HG03025 (cell line): ENCODE measurements around the gene B3GNT8.
"Not testable (repeated sequence)": the region's sequence is repeated elsewhere in the genome, so short reads cannot be mapped to it uniquely, and the experiment has no call there.

ENCODE experiments used
- ATAC-seq: cut with Tn5 transposase; IDR thresholded peaks from one replicate; pipeline ENCODE4 v1.9.1; 2021; ENCODE audit warnings: mild to moderate bottlenecking, moderate library complexity; ENCODE audit not compliant: unreplicated experiment, low FRiP score

Gene B3GNT8

DNA sequence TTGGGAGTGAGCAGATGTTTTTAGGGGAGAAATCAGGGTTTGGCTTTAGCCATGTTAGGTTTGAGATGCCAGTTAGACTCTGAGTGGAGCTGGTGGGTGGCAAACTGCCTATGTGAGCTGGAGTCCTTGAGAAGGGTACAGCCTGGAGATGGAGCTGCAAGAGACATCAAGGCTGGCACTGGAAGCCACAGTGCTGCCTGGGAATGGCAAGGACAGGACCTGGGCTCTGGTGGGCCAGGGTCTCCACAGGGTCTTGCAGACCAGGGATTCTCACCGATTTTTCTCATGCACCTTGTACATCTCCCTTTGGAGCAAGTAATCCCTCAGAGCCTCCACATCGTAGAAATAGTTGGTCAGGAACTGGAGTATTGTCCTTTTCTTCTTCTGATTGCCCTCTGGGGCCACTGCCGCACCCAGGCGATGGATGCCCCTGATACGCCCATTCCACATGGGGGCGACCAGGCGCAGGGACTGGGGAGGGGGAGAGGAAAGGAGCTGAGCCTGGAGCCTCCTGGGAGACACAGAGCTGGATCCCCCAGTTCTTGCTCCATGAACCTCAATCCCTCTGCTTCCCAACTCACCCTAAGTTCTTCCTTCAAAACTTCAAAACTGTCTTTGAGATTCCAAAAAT lies 10.9 kb upstream of the B3GNT8 start:
- ATAC-seq, result no peak

DNA sequence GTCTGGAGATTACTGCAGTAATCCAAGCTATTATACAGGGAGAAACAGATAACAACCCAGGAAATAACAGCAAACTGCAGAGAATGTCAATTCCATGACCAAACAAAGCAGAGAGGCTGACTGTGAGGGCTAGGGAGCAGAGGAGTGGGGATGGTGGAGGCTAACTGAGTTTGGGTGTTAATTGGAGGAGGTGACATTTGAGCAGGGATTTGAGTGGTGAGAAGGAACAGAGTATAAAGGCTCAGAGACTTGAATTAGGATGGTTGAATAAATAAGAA lies 9.4 kb upstream of the B3GNT8 start:
- ATAC-seq, result no peak

DNA sequence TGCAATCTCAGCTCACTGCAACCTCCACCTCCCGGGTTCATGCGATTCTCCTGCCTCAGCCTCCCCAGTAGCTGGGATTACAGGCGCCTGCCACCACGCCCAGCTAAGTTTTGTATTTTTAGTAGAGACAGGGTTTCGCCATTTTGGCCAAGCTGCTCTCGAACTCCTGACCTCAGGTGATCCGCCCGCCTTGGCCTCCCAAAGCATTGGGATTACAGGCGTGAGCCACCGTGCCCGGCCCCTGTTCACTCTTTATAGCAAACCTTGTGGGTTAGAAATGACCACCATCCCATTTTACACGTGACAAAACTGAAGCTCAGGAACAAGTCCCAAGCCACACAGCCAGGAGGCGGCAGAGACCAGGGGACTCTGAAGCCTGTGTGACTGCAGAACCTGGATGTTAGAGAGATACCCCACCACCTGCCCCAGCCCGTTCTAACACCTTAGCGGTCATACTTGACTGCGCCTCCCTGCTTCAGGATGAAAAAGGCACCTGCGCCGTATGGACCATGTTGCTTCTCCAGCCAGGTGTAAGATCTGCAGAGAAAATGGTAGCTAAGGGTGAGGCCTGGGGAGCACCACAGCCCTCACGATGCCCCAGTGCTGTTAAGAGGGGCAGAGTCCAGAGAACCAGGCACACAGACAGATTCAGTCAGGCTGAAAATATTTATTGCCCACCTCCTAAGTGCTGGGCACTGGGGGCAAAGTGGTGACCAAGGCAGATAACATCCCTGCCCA lies 8.9 kb upstream of the B3GNT8 start:
- ATAC-seq, result no peak

DNA sequence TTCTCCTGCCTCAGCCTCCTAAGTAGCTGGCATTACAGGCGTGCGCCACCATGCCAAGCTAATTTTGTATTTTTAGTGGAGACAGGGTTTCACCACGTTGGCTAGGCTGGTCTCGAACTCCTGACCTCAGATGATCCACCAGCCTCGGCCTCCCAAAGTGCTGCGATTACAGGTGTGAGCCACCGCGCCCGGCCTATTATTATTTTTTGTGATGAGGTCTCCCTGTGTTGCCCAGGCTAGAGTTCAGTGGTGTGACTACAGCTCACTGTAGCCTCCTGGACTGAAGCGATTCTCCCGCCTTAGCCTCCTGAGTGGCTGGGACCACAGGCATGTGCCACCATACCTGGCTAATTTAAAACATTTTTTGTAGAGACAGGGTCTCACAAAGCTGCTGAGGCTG lies 8.2 kb upstream of the B3GNT8 start:
- not testable (repeated sequence) for ATAC-seq

DNA sequence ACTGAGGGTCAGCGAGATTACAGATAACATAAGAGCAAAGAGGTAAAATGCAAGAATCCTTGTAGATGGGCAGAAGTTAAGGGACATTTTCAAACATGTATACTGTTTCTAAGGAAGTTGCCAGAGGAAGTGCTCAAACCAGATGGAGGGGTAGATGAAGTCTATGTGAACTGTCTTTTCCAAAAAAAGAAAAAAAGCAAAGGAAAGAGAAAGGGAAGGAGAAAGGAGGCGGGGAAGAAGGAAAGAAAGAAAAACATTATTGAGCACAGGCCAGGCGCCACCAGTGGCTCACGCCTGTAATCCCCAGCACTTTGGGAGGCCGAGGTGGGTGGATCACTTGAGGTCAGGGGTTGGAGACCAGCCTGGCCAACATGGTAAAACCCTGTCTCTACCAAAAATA lies 7.3 kb upstream of the B3GNT8 start:
- no peak for ATAC-seq

DNA sequence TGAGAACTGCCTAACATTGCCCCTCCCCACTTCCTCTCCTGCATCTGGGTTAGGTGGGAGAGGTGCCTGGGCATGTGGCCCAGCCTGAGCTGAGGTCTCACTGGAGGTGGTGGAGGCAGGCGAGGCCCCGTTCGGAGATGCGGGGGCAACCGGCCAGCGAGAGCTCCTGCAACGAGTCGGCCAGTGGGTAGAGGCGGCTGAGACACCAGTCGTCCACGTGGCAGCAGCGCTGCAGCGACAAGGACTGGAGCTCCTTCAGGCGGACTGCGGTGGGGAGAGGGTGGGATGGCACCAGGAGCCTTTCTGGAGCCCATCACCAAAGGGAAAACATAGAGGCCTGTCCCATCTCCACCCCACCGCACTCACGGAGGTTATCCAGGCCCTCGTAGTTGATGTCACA lies 6.0 kb upstream of the B3GNT8 start:
- no peak for ATAC-seq

DNA sequence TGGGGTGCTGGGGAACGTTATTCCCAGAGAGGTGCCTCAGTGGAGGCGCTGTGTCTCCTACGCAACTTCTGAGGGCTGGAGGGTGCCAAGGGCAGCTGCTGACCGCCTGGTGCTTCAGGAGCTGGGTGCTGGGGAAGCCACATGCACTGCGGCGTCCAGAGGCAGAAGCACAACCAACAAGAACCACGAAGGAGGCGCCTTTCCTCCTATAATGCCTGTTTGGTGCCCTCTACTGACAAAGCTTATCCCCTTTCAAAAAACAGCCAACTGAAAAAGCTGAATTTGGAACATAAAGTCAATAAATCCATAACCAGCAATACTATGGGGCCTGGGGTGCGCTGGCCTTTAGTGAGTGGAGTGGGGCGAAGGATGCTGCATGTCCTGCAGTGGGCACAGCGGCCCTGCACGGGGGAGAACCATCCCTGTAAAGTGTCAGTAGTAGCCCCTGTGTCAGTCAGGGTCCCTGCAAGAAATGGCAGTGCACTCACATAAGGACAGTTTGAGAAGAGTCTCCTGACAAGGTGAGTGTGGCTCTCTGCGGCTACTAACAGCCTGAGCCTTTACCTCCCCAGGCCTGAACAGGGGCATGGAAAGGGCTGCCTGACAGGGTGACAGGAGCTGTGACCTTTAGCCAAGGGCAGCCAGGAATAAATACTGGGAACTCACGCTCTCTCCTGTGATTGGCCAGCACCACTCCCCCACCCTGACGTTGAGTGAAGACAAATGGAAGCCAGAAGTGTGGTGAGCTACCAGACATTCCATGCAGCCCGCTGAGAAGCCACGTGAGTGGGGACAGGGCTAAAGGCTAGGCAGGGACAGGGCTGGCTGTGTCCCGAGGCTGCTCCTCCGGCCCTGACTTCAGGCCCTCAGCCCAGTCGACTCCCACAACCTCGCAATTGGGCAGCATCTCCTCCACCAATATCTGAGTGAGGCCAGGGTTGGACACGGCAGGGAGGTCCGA lies 4.5 kb upstream of the B3GNT8 start:
- no peak for ATAC-seq

DNA sequence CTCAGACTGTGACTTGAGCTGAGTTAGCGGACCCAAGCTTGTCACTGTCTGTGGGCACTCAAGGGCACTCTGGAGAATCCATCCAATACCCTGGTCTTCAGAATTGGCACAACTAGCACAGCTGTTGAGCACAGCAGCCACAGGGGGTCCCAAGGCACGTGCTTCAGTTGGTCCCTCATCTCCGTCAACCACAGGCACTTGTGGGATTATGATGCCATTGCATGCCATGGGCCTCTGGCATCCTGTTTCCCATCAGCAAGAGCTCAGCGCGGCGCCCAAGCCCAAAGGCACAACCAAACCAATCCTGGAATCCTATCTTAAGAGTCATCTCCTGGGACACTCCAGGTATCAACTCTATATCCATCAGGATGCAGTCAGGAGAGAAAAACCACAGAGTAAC lies 3.7 kb upstream of the B3GNT8 start:
- ATAC-seq, result no peak

DNA sequence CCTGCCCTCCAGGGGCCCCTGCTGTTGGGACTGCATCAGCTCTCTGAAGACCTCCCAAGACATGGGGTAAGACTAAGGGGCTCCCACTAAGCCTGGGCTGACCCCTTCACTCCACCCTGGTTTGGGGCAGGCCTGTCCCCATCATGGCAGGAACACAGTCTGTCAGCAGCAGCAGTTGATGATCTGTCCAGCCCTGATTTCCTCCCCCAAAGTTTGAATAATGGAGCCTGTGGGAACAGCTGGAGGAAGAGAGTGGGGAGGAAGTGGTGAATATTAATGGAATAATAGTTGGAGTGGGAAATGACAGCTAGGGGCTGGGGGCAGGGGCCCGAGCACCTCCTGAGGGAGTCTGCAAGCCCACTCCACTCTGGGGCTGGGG lies 1.3 kb upstream of the B3GNT8 start:
- ATAC-seq, result no peak

DNA sequence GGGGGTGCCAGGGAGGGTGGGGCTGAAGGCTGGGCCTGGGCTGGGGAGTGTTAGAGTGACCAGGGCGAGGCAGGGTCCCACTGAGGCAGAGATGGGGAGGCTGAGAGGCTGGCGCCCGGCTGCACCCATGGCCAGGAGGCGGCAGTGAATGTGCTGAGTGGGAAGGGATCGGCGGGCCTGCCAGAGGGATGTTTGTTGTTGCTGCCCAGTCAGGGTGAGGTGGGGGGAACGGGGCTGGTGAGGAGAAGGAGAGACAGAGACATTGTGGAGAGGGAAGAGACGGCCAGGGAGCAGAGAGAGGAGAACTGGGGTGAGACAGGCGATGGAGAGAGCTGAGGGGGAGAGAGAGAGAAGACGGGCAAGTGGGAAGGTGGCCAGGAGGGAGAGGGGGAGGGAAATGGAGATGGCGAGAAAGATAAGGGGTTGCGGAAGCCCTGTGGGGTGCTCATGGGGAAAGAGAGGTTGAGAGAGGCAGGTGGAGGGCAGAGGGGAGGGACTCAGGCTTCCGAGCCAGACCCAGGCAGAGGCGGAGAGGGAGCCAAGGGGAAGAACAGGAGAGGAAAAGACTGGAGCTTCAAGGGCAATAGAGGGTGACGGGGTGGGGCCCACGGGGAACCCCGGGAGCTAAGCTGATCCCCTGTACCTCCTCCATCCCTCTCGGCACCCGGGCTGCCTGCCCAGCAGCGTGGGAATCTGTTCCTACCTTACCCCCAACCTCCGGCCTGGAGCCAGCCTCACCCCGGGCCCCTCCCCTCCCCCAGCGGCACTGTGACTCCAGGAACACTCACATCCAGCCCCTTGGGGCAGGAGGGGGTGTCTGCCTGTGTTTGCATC lies 690 bp upstream of the B3GNT8 start:
- no peak for ATAC-seq

DNA sequence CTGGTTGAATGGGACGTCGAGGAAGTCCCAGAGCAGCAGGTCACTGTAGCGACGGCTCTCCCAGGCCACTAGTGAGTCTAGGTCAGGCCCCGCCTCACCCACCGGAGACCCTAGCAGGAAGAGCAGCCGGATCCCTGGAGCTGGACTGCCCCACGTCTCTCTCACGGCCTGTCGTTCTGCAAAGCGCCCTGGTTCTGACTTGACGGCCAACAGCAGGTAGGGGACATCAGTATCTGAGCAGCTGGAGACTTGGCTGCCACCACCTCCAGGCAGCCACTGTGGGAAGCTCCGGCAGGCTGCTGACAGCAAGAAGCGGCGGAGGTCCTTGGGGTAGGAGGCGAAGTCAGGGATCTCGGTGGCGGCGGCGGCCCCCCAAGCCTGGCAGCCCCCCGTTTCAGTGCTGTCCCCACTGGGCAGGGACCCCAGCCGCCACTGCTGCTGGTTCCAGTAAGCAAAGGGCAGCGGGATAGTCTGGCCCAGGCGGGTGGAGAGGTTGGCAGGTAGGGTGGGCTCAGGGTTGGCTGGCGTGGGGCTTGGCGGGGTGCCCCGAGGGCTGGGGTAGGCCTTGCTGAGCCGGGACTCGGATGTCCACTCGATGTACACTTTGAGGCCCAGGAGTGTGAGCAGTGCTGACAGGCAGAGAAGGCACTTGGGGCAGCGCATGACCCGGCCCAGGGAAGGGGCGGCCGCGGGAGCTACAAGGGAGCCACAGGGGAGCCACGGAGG lies 895 bp downstream of the B3GNT8 start:
- ATAC-seq, result no peak

DNA sequence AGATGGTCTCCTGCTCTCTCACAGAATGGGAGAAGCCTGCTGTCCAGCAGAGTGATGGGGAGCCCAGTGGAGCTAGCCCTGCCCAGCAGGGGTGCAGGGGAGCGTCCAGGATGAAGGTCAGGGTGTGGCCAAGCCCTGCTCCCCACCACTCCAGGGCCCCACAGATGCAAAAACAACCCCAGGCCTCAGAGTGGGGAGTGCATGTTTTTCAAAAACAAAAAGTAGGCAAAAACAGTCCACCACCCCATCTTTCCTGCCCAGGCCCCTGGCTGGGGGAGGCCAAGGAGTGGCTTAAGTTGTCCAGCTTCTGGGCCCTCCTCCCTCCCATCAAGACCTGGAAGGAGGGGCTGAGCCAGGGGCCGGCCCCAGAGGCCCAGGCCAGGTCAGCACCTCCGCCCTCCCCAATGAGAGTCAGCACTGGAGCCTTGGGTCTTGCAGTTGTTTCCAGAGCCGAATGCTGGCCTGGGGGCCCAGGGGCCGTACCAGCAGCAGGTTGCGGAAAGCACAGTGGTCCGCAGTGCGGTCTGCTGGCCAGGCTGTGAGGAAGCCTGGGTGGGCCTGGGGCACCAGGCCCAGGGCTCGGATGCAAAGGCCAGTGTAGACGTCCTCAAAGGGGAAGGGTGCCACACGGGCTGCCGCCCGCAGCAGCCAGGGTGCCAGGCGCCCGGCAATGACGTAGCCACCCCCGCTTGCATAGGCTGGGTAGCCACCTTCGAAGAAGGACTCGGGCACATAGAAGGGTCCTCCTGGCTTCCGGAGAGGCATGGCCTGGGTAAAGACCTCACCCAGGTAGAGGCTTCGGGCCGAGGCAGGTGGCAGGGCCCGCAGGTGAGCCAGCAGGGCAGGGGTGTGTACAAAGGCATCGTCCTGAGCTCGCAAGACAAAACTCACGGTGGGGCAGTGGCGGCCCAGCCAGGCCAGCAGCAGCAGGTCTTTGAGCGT lies 1.7 kb downstream of the B3GNT8 start:
- ATAC-seq, result no peak

DNA sequence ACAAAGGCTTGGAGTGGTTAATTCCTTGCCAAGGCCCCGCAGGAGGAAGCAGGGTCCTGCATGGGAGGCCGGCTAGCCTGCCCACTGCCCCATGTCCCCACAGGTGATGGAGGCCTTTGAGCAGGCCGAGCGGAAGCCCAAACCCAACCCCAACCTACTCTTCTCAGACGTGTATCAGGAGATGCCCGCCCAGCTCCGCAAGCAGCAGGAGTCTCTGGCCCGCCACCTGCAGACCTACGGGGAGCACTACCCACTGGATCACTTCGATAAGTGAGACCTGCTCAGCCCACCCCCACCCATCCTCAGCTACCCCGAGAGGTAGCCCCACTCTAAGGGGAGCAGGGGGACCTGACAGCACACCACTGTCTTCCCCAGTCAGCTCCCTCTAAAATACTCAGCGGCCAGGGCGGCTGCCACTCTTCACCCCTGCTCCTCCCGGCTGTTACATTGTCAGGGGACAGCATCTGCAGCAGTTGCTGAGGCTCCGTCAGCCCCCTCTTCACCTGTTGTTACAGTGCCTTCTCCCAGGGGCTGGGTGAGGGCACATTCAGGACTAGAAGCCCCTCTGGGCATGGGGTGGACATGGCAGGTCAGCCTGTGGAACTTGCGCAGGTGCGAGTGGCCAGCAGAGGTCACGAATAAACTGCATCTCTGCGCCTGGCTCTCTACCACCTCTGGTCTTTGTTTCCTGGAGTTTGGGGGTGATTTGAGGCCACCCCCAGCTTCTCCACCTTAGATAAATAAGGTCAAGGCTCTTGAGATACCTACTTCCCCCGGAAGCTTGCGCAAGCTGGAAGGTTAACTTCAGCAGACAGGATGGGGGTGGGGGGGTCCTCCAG lies 2.6 kb downstream of the B3GNT8 start:
- ATAC-seq, result no peak

DNA sequence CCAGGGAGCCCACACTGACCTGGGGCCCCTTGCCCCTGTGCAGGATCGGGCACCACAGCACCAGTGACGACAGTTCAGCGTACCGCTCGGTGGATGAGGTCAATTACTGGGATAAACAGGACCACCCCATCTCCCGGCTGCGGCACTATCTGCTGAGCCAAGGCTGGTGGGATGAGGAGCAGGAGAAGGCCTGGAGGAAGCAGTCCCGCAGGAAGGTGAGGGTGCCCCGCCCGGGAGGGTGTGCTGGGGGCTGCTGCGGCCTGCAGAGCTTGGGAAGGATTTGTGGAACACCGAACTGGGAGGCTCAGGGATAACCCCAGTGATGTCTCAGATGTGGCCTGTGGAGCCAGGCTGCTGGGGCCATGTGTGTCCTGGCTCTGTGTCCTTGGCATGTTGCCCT lies 4.2 kb downstream of the B3GNT8 start:
- no peak for ATAC-seq

DNA sequence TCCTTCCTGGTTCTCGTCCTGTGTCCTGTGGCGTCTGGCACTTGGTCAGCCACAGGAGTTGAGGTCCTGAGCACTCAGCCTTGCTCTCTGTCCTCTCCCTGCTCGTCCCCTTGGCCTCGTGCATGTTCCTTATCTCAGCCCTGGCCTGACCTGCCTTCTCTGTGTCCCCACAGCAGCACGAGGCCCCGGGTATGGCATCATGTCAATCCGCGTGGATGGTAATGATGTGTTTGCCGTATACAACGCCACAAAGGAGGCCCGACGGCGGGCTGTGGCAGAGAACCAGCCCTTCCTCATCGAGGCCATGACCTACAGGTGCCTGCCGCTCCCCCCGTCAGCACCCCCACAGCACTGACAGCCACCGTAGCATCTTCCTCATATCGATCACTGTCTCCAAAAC lies 4.7 kb downstream of the B3GNT8 start:
- ATAC-seq, result no peak

DNA sequence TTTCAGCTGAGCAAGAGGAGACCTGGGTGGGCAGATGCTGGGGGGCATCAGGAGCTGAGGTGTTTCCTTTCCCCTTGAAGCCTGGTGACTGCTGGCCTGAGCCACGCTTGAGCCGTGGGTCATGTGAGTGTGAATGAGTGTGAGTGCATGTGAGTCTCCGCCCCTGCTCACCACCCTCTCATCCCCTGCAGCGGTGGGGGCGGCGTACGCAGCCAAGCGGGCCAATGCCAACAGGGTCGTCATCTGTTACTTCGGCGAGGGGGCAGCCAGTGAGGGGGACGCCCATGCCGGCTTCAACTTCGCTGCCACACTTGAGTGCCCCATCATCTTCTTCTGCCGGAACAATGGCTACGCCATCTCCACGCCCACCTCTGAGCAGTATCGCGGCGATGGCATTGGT lies 5.2 kb downstream of the B3GNT8 start:
- no peak for ATAC-seq

DNA sequence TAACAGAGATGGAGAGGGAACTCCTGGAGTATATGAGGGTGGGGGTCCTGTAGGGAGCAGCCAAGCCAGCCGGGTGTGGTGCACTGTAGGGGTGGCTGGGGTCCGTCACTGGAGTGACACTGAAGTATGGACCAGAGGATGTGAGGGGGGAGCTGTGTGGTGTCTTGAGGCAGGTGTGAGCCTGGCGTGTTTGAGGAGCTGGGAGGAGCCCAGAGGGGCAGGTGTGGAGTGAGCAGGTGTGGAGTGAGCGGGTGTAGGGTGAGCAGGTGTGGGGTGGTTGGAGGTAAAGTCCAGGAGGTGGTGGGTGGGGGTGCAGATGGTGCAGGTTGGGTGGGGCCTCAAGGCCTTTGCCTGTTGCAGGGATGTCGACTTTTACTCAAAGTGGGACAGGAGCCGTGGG lies 5.9 kb downstream of the B3GNT8 start:
- no peak for ATAC-seq
